NCI-H2107 treated with DMSO at 0.1 percent for 48 hours (cell line): ENCODE measurements around the gene NEDD4L.
"Not testable (repeated sequence)": the region's sequence is repeated elsewhere in the genome, so short reads cannot be mapped to it uniquely, and the experiment has no call there.

Experiments used
- DNase-seq: peaks from one replicate; lab custom pipeline; 2025; ENCODE audit not compliant: unreplicated experiment; lab: John Stamatoyannopoulos, UW

The NEDD4L gene

GRCh38 chr18:58026395-58026794 is 17.6 kb upstream of the NEDD4L start:
- DNase-seq = no peak

- DNase-seq = no peak
These were observed 17.2 kb upstream of the NEDD4L start for GRCh38 chr18:58026857-58027256.

GRCh38 chr18:58027341-58027740 is 16.7 kb upstream of the NEDD4L start:
- DNase-seq = no peak

- no peak for DNase-seq
These were observed 15.8 kb upstream of the NEDD4L start for GRCh38 chr18:58028109-58028784.

GRCh38 chr18:58032233-58032632 is 11.8 kb upstream of the NEDD4L start:
- DNase-seq = no peak

- no peak for DNase-seq
These were observed 10.8 kb upstream of the NEDD4L start for GRCh38 chr18:58033216-58033615.

GRCh38 chr18:58034370-58034769 is 9.7 kb upstream of the NEDD4L start:
- DNase-seq = no peak

- DNase-seq = no peak
These were observed 6.9 kb upstream of the NEDD4L start for GRCh38 chr18:58037163-58037562.

GRCh38 chr18:58038063-58038462 is 6.0 kb upstream of the NEDD4L start:
- DNase-seq = no peak

- DNase-seq = no peak
These were observed 2.4 kb upstream of the NEDD4L start for GRCh38 chr18:58041633-58042032.

GRCh38 chr18:58042826-58043490 is 1.1 kb upstream of the NEDD4L start:
- peak; percentile 74 for DNase-seq

GRCh38 chr18:58044370-58045241 is 580 bp downstream of the NEDD4L start:
- DNase-seq = peak; percentile 52

GRCh38 chr18:58045242-58046092 is 1.4 kb downstream of the NEDD4L start:
- peak; percentile 85 for DNase-seq

- DNase-seq = no peak
These were observed 2.2 kb downstream of the NEDD4L start for GRCh38 chr18:58046093-58046793.

GRCh38 chr18:58046794-58047555 is 2.9 kb downstream of the NEDD4L start:
- no peak for DNase-seq

GRCh38 chr18:58047556-58047882 is 3.5 kb downstream of the NEDD4L start:
- DNase-seq = no peak

- DNase-seq = no peak
These were observed 4.1 kb downstream of the NEDD4L start for GRCh38 chr18:58048081-58048642.

- no peak for DNase-seq
These were observed 5.1 kb downstream of the NEDD4L start for GRCh38 chr18:58049000-58049688.

- not testable (repeated sequence) for DNase-seq
These were observed 6.9 kb downstream of the NEDD4L start for GRCh38 chr18:58050963-58051362.
